ENCODE measurements around the gene DCC.

DNA sequence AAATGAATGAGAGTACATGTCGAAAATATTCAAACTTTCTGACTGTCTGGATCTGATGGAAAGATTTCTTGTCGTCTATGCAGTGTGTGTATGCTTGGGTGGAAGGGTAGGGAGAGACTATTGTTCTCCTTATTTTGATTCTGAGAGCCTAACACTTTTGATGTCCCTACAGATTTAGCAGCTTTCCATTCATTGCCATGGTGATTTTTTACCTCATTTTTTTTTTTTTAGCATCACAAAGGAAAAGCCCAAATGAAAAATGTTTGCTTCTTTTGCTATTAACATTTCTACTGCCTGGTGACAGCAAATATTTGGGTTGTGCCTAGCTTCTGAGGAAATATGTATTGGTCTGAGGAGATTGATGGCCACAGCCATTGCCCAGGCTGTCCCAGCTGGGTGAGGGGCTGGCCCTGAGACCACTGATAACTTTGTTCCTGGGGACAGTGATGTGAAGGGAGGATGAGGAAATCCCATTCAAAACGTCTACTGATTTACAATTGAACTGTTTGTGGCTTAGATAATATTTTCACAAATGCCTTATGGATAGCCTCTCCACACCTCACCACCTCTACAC, 558.6 kb downstream of the DCC start:
- no peak for TF ChIP-seq RAD21 (IDR thresholded peaks at IDR 0.05 in 1 of 2, conservative IDR thresholded peaks at IDR 0.05 in 1 of 2; ENCODE audit: low read depth in 2 of 2, low read length in 2 of 2)
- TF ChIP-seq, protein P1, sequence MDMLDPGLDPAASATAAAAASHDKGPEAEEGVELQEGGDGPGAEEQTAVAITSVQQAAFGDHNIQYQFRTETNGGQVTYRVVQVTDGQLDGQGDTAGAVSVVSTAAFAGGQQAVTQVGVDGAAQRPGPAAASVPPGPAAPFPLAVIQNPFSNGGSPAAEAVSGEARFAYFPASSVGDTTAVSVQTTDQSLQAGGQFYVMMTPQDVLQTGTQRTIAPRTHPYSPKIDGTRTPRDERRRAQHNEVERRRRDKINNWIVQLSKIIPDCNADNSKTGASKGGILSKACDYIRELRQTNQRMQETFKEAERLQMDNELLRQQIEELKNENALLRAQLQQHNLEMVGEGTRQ (IDR thresholded peaks at IDR 0.05; ENCODE audit: low read length), result no peak
- TF ChIP-seq, protein P2, sequence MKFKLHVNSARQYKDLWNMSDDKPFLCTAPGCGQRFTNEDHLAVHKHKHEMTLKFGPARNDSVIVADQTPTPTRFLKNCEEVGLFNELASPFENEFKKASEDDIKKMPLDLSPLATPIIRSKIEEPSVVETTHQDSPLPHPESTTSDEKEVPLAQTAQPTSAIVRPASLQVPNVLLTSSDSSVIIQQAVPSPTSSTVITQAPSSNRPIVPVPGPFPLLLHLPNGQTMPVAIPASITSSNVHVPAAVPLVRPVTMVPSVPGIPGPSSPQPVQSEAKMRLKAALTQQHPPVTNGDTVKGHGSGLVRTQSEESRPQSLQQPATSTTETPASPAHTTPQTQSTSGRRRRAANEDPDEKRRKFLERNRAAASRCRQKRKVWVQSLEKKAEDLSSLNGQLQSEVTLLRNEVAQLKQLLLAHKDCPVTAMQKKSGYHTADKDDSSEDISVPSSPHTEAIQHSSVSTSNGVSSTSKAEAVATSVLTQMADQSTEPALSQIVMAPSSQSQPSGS (IDR thresholded peaks at IDR 0.05; ENCODE audit: low read length), result no peak
- TF ChIP-seq PHF8 (conservative IDR thresholded peaks at IDR 0.05; ENCODE audit: low read depth, low read length), result no peak
- TF ChIP-seq EZH2 (IDR thresholded peaks at IDR 0.05; ENCODE audit: low read depth, low read length, severe bottlenecking), result no peak
- TF ChIP-seq CREB1 (IDR thresholded peaks at IDR 0.05), result no peak
- TF ChIP-seq, protein P3, sequence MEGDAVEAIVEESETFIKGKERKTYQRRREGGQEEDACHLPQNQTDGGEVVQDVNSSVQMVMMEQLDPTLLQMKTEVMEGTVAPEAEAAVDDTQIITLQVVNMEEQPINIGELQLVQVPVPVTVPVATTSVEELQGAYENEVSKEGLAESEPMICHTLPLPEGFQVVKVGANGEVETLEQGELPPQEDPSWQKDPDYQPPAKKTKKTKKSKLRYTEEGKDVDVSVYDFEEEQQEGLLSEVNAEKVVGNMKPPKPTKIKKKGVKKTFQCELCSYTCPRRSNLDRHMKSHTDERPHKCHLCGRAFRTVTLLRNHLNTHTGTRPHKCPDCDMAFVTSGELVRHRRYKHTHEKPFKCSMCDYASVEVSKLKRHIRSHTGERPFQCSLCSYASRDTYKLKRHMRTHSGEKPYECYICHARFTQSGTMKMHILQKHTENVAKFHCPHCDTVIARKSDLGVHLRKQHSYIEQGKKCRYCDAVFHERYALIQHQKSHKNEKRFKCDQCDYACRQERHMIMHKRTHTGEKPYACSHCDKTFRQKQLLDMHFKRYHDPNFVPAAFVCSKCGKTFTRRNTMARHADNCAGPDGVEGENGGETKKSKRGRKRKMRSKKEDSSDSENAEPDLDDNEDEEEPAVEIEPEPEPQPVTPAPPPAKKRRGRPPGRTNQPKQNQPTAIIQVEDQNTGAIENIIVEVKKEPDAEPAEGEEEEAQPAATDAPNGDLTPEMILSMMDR (IDR thresholded peaks at IDR 0.05; ENCODE audit: control extremely low read depth in 1 of 3, insufficient read depth in 1 of 3, low read depth in 1 of 3, low read length in 3 of 3), result no peak
- TF ChIP-seq POLR2A (IDR thresholded peaks at IDR 0.05; ENCODE audit: control extremely low read depth in 1 of 2, low read depth in 2 of 2, low read length in 2 of 2), result no peak
- no peak for TF ChIP-seq YY1 (IDR thresholded peaks at IDR 0.05; ENCODE audit: low read depth, low read length)
- no peak for TF ChIP-seq EP300 (IDR thresholded peaks at IDR 0.05; ENCODE audit: borderline replicate concordance in 1 of 2, low read depth in 2 of 2, low read length in 2 of 2)
- TF ChIP-seq SP2 (IDR thresholded peaks at IDR 0.05; ENCODE audit: low read length), result no peak
- no peak for TF ChIP-seq HDAC2 (IDR thresholded peaks at IDR 0.05; ENCODE audit: borderline replicate concordance in 1 of 2, low read depth in 2 of 2, low read length in 2 of 2)

Data from H1 (cell line).